Measurements from ENCODE around the gene CAMTA1. TPM values are rescaled to one million over a fixed set of nuclear protein-coding genes. Genes with fewer than 3 reads are reported as not detected.

Gene CAMTA1
- polyA plus RNA-seq, 3 donors from 2014 or later = 52.7 to 89.0 (median 71.0) TPM

GRCh38 chr1:7474143-7474490, 688.9 kb downstream of the CAMTA1 start:
- Mint-ChIP-seq H3K36me3 (no peaks in the 10 kb centered on the region), H3K27ac (no peak overlapping the region), H3K27me3 (ENCODE audit: low read depth in 3 of 3) (peaks cover 1 to 4% (median 2%) of the 10 kb centered on the region in 3 donors), H3K4me3 (no peak overlapping the region), H3K4me1 (no peaks in the 10 kb centered on the region), H3K9me3 (no peaks in the 10 kb centered on the region)
- no peak for DNase-seq

- no peaks in the 10 kb centered on the region for H3K9me3 Mint-ChIP-seq
- H3K4me3 Mint-ChIP-seq = no peak overlapping the region
- DNase-seq = no peak
- peaks cover 1 to 4% (median 2%) of the 10 kb centered on the region in 3 donors for H3K27me3 Mint-ChIP-seq (ENCODE audit: low read depth in 3 of 3)
- H3K4me1 Mint-ChIP-seq = no peaks in the 10 kb centered on the region
- H3K36me3 Mint-ChIP-seq = no peaks in the 10 kb centered on the region
- H3K27ac Mint-ChIP-seq = no peak overlapping the region
These were observed 689.7 kb downstream of the CAMTA1 start for GRCh38 chr1:7474786-7475502.

GRCh38 chr1:7475691-7476090, 690.4 kb downstream of the CAMTA1 start:
- no peak overlapping the region for H3K27ac Mint-ChIP-seq
- H3K4me3 Mint-ChIP-seq = no peak overlapping the region
- no peak for DNase-seq
- H3K27me3 Mint-ChIP-seq (ENCODE audit: low read depth in 3 of 3) = peaks cover 1 to 4% (median 2%) of the 10 kb centered on the region in 3 donors
- no peaks in the 10 kb centered on the region for H3K4me1 Mint-ChIP-seq
- no peaks in the 10 kb centered on the region for H3K36me3 Mint-ChIP-seq
- H3K9me3 Mint-ChIP-seq = no peaks in the 10 kb centered on the region

GRCh38 chr1:7476402-7476801, 691.1 kb downstream of the CAMTA1 start:
- no peak for DNase-seq
- Mint-ChIP-seq H3K27ac (no peak overlapping the region), H3K36me3 (no peaks in the 10 kb centered on the region), H3K4me3 (no peak overlapping the region), H3K9me3 (no peaks in the 10 kb centered on the region), H3K4me1 (no peaks in the 10 kb centered on the region), H3K27me3 (ENCODE audit: low read depth in 3 of 3) (peaks cover 0 to 4% (median 2%) of the 10 kb centered on the region in 3 donors)

- H3K36me3 Mint-ChIP-seq = no peaks in the 10 kb centered on the region
- H3K9me3 Mint-ChIP-seq = no peaks in the 10 kb centered on the region
- no peak overlapping the region for H3K4me3 Mint-ChIP-seq
- peaks cover 0 to 4% (median 2%) of the 10 kb centered on the region in 3 donors for H3K27me3 Mint-ChIP-seq (ENCODE audit: low read depth in 3 of 3)
- no peak for DNase-seq
- no peaks in the 10 kb centered on the region for H3K4me1 Mint-ChIP-seq
- no peak overlapping the region for H3K27ac Mint-ChIP-seq
These were observed 691.8 kb downstream of the CAMTA1 start for GRCh38 chr1:7476861-7477547.

- no peak overlapping the region for H3K4me3 Mint-ChIP-seq
- no peaks in the 10 kb centered on the region for H3K9me3 Mint-ChIP-seq
- no peak overlapping the region for H3K27ac Mint-ChIP-seq
- H3K4me1 Mint-ChIP-seq = no peaks in the 10 kb centered on the region
- no peak for DNase-seq
- peaks cover 0 to 4% (median 2%) of the 10 kb centered on the region in 3 donors for H3K27me3 Mint-ChIP-seq (ENCODE audit: low read depth in 3 of 3)
- no peaks in the 10 kb centered on the region for H3K36me3 Mint-ChIP-seq
These were observed 692.3 kb downstream of the CAMTA1 start for GRCh38 chr1:7477593-7477992.

GRCh38 chr1:7478142-7478790, 693.0 kb downstream of the CAMTA1 start:
- H3K27me3 Mint-ChIP-seq (ENCODE audit: low read depth in 3 of 3) = peaks cover 0 to 4% (median 2%) of the 10 kb centered on the region in 3 donors
- H3K4me3 Mint-ChIP-seq = no peak overlapping the region
- no peaks in the 10 kb centered on the region for H3K9me3 Mint-ChIP-seq
- H3K27ac Mint-ChIP-seq = no peak overlapping the region
- H3K36me3 Mint-ChIP-seq = no peaks in the 10 kb centered on the region
- DNase-seq = no peak
- H3K4me1 Mint-ChIP-seq = no peaks in the 10 kb centered on the region

GRCh38 chr1:7478809-7479499, 693.7 kb downstream of the CAMTA1 start:
- no peak for DNase-seq
- Mint-ChIP-seq H3K4me1 (no peaks in the 10 kb centered on the region), H3K9me3 (no peaks in the 10 kb centered on the region), H3K36me3 (no peaks in the 10 kb centered on the region), H3K27me3 (ENCODE audit: low read depth in 3 of 3) (peaks cover 0 to 4% (median 2%) of the 10 kb centered on the region in 3 donors), H3K4me3 (no peak overlapping the region), H3K27ac (no peak overlapping the region)

- Mint-ChIP-seq H3K36me3 (no peaks in the 10 kb centered on the region), H3K4me1 (no peaks in the 10 kb centered on the region), H3K27me3 (ENCODE audit: low read depth in 3 of 3) (peaks cover 0 to 4% (median 2%) of the 10 kb centered on the region in 3 donors), H3K27ac (no peak overlapping the region), H3K4me3 (no peak overlapping the region), H3K9me3 (no peaks in the 10 kb centered on the region)
- no peak for DNase-seq
These were observed 694.3 kb downstream of the CAMTA1 start for GRCh38 chr1:7479571-7479970.

GRCh38 chr1:7481194-7481593, 695.9 kb downstream of the CAMTA1 start:
- Mint-ChIP-seq H3K36me3 (no peaks in the 10 kb centered on the region), H3K27me3 (ENCODE audit: low read depth in 3 of 3) (peaks cover 0 to 4% (median 3%) of the 10 kb centered on the region in 3 donors), H3K4me1 (no peaks in the 10 kb centered on the region), H3K4me3 (no peak overlapping the region), H3K9me3 (no peaks in the 10 kb centered on the region), H3K27ac (no peak overlapping the region)
- DNase-seq = no peak

GRCh38 chr1:7482077-7482476, 696.8 kb downstream of the CAMTA1 start:
- Mint-ChIP-seq H3K27me3 (ENCODE audit: low read depth in 3 of 3) (peaks cover 0 to 4% (median 3%) of the 10 kb centered on the region in 3 donors), H3K4me1 (no peaks in the 10 kb centered on the region)

GRCh38 chr1:7482772-7483495, 697.7 kb downstream of the CAMTA1 start:
- Mint-ChIP-seq H3K27ac (no peak overlapping the region), H3K4me3 (no peak overlapping the region), H3K36me3 (no peaks in the 10 kb centered on the region), H3K4me1 (no peaks in the 10 kb centered on the region), H3K27me3 (ENCODE audit: low read depth in 3 of 3) (peaks cover 0 to 7% (median 6%) of the 10 kb centered on the region in 3 donors), H3K9me3 (no peaks in the 10 kb centered on the region)
- DNase-seq = no peak

More at GRCh38 chr1:7482077-7482476, 696.8 kb downstream of the CAMTA1 start:
- Mint-ChIP-seq H3K4me3 (no peak overlapping the region), H3K27ac (no peak overlapping the region), H3K36me3 (no peaks in the 10 kb centered on the region), H3K9me3 (no peaks in the 10 kb centered on the region)
- no peak for DNase-seq

- Mint-ChIP-seq H3K4me1 (no peaks in the 10 kb centered on the region), H3K9me3 (no peaks in the 10 kb centered on the region), H3K27ac (no peak overlapping the region), H3K36me3 (no peaks in the 10 kb centered on the region), H3K4me3 (no peak overlapping the region), H3K27me3 (ENCODE audit: low read depth in 3 of 3) (peaks cover 0 to 8% (median 5%) of the 10 kb centered on the region in 3 donors)
- no peak for DNase-seq
These were observed 698.6 kb downstream of the CAMTA1 start for GRCh38 chr1:7483634-7484383.

Measured in immature natural killer cell (primary cell).